ENCODE data around the gene SLC12A7. TPM values are rescaled to one million over a fixed set of nuclear protein-coding genes. Genes with fewer than 3 reads are reported as not detected.

SLC12A7 gene
- total and polyA plus RNA-seq, 2 of the 13 experiments (the other 11 are each of a cell fraction or from before 2014, with no cell fraction given) = 14.0 to 18.5 TPM

GRCh38 chr5:1115123-1115815 lies 3.4 kb upstream of the SLC12A7 start (continued):
- TF ChIP-seq ZNF609 (CRISPR knock-in tag; IDR thresholded peaks at IDR 0.05; ENCODE audit: borderline replicate concordance) (no peak), ZNF362 (CRISPR knock-in tag; IDR thresholded peaks at IDR 0.05; ENCODE audit: borderline replicate concordance) (no peak), NRL (CRISPR knock-in tag; IDR thresholded peaks at IDR 0.05; ENCODE audit: borderline replicate concordance) (no peak)

GRCh38 chr5:1113805-1114586 lies 2.1 kb upstream of the SLC12A7 start:
- 32% methylated on average over 13 of the region's 19 CpGs for WGBS (ENCODE audit: low lambda C conversion rate)
- peaks cover 20 to 65% of the 10 kb centered on the region in 2 experiments for H3K27me3 ChIP-seq (ENCODE audit: control insufficient read depth in 1 of 2, insufficient read depth in 2 of 2, low read length in 2 of 2)
- H3K4me1 ChIP-seq (ENCODE audit: insufficient read depth, low read length) = peaks cover 49% of the 10 kb centered on the region
- DNase-seq (ENCODE audit: low spot score) (no peak), FAIRE-seq (no peak), ATAC-seq (no peak)
- no peak overlapping the region for H3K4me3 ChIP-seq (replicated peaks in 1 of 3; ENCODE audit: insufficient read depth in 1 of 3, low read depth in 2 of 3, low read length in 3 of 3)
- ChIA-PET POLR2A (interaction anchor here (1.4 kb wide), 1 partner anchor 9 kb away, joined by 3 read pairs; no protein-coding TSS in a partner anchor), CTCF (ENCODE audit: low intra/inter-chr PET ratio, low total read pairs) (no interaction called here)
- H3K9me3 ChIP-seq (ENCODE audit: low read length) = no peaks in the 10 kb centered on the region
- H3K27ac ChIP-seq (ENCODE audit: extremely low read length, insufficient read depth, low read length) = no peak overlapping the region
- no peak overlapping the region for H3K9ac ChIP-seq (ENCODE audit: insufficient read depth, low read depth, low read length)
- peaks cover 16% of the 10 kb centered on the region for H3K79me2 ChIP-seq (ENCODE audit: insufficient read depth, low read length)
- in situ Hi-C loops (cut with HindIII; ENCODE audit: extremely low pct_ligation_motif_present, low pct_unique_long_range_greater_than_20kb) (no loop called here), intact Hi-C loops (cut with micrococcal nuclease; ENCODE audit: unreplicated experiment) (no loop called here)
- H2AFZ ChIP-seq (ENCODE audit: low read length) = no peak overlapping the region
- TF ChIP-seq FOSL2 (CRISPR knock-in tag; IDR thresholded peaks at IDR 0.05) (0 out of 2 replicates have a peak, but pooled peaks have one; percentile 12), ZNF30 (CRISPR knock-in tag; IDR thresholded peaks at IDR 0.05) (no peak), ZFP62 (CRISPR knock-in tag; IDR thresholded peaks at IDR 0.05) (no peak)
- H3K36me3 ChIP-seq (replicated peaks in 1 of 2; ENCODE audit: control insufficient read depth in 1 of 2, insufficient read depth in 2 of 2, low read length in 2 of 2) = no peaks in the 10 kb centered on the region
- H4K20me1 ChIP-seq (ENCODE audit: insufficient read depth, low read length) = no peaks in the 10 kb centered on the region
- BruUV-seq (replicated peaks) = no TSS peak
- no peak overlapping the region for H3K4me2 ChIP-seq (ENCODE audit: low read depth, low read length)
